Activated CD8-positive, alpha-beta T cell treated with anti-CD3 and anti-CD28 coated beads for 36 hours (primary cell): ENCODE data around the gene ADCY5. TPM values are rescaled to one million over a fixed set of nuclear protein-coding genes. Genes with fewer than 3 reads are reported as not detected.

Experiments
- ATAC-seq: fragments of 200-7000 bp; cut with Tn5 transposase; one replicate; pipeline ENCODE4 v1.10.0; 2021; ENCODE audit warnings: mild to moderate bottlenecking, moderate library complexity
- CTCF ChIA-PET: fragments of 350-600 bp; sonication (Branson Sonifier 250); formaldehyde crosslinking; loops from one replicate; lab custom pipeline; 2021; ENCODE audit warnings: antibody characterized with exemption; lab: Charles Lee
- POLR2A ChIA-PET: fragments of 350-600 bp; sonication (Branson Sonifier 250); formaldehyde crosslinking; loops from one replicate; lab custom pipeline; 2021; ENCODE audit warnings: antibody characterized with exemption; lab: Charles Lee
- DNase-seq: peaks from one replicate; pipeline ENCODE4 v3.0.0-alpha.2; 2020
- H3K27ac Mint-ChIP-seq: one replicate; pipeline ENCODE4 v1.8.0; 2021; ENCODE audit warnings: mild to moderate bottlenecking, mixed read lengths
- H3K27me3 Mint-ChIP-seq: one replicate; pipeline ENCODE4 v1.8.0; 2021; ENCODE audit warnings: mixed read lengths
- H3K36me3 Mint-ChIP-seq: one replicate; pipeline ENCODE4 v1.8.0; 2021; ENCODE audit warnings: low read depth, mixed read lengths
- H3K4me1 Mint-ChIP-seq: one replicate; pipeline ENCODE4 v1.8.0; 2021; ENCODE audit warnings: low read depth, mixed read lengths
- H3K4me3 Mint-ChIP-seq: one replicate; pipeline ENCODE4 v1.8.0; 2021; ENCODE audit warnings: mild to moderate bottlenecking, moderate library complexity, mixed read lengths
- H3K9me3 Mint-ChIP-seq: one replicate; pipeline ENCODE4 v1.8.0; 2021; ENCODE audit warnings: mixed read lengths
- CTCF ChIP-seq: fragments of 200-600 bp; IDR thresholded peaks from one replicate; pipeline ENCODE4 v1.8.0; 2022; ENCODE audit warnings: antibody characterized with exemption, mild to moderate bottlenecking
- intact Hi-C: fragments of 100-400 bp; cut with micrococcal nuclease; formaldehyde crosslinking; loops from one replicate; pipeline ENCODE4 v1.10.0; 2022
- total RNA-seq, 2 experiments: library from RNA; stranded (reverse); gene quantifications; one replicate each; pipeline ENCODE4 v1.2.3, GENCODE V29; 2021

The ADCY5 gene
- total RNA-seq, 2 experiments from 2014 or later = not detected

GRCh38 chr3:123295901-123296250 is 153.0 kb downstream of the ADCY5 start:
- TF ChIP-seq CTCF = no peak
- H3K9me3 Mint-ChIP-seq = no peaks in the 10 kb centered on the region
- ChIA-PET POLR2A (no interaction called here), CTCF (no interaction called here)
- DNase-seq (no peak), ATAC-seq (no peak)
- intact Hi-C loops = no loop called here
- no peaks in the 10 kb centered on the region for H3K4me1 Mint-ChIP-seq
- H3K27me3 Mint-ChIP-seq = no peaks in the 10 kb centered on the region
- H3K27ac Mint-ChIP-seq = no peak overlapping the region
- H3K4me3 Mint-ChIP-seq = no peak overlapping the region
- H3K36me3 Mint-ChIP-seq = no peaks in the 10 kb centered on the region

GRCh38 chr3:123295171-123295900 is 153.6 kb downstream of the ADCY5 start:
- no peak for DNase-seq
- no peak overlapping the region for H3K4me3 Mint-ChIP-seq
- H3K9me3 Mint-ChIP-seq = no peaks in the 10 kb centered on the region
- no peak for TF ChIP-seq CTCF
- intact Hi-C loops = no loop called here
- no peak overlapping the region for H3K27ac Mint-ChIP-seq
- no peaks in the 10 kb centered on the region for H3K4me1 Mint-ChIP-seq
- ChIA-PET POLR2A (interaction anchor here (0.6 kb wide), 1 partner anchor 37 kb away, joined by 3 read pairs; no protein-coding TSS in a partner anchor), CTCF (no interaction called here)
- no peaks in the 10 kb centered on the region for H3K27me3 Mint-ChIP-seq
- H3K36me3 Mint-ChIP-seq = no peaks in the 10 kb centered on the region
- no peak for ATAC-seq

GRCh38 chr3:123294296-123294938 is 154.5 kb downstream of the ADCY5 start:
- ATAC-seq = no peak
- intact Hi-C loops = no loop called here
- ChIA-PET POLR2A (no interaction called here), CTCF (no interaction called here)
- TF ChIP-seq CTCF = no peak
- Mint-ChIP-seq H3K4me1 (no peaks in the 10 kb centered on the region), H3K9me3 (no peaks in the 10 kb centered on the region), H3K4me3 (no peak overlapping the region), H3K27me3 (no peaks in the 10 kb centered on the region), H3K27ac (no peak overlapping the region), H3K36me3 (no peaks in the 10 kb centered on the region)
- DNase-seq = no peak

- Mint-ChIP-seq H3K27ac (no peak overlapping the region), H3K9me3 (no peaks in the 10 kb centered on the region), H3K36me3 (no peaks in the 10 kb centered on the region), H3K4me1 (no peaks in the 10 kb centered on the region), H3K4me3 (no peak overlapping the region), H3K27me3 (no peaks in the 10 kb centered on the region)
- intact Hi-C loops = no loop called here
- ATAC-seq (no peak), DNase-seq (no peak)
- POLR2A ChIA-PET = no interaction called here
- CTCF ChIA-PET = no interaction called here
- no peak for TF ChIP-seq CTCF
These were observed 156.3 kb downstream of the ADCY5 start for GRCh38 chr3:123292321-123293310.
